Hepatocyte (in vitro differentiated cells): ENCODE measurements around the gene PPM1H.

Experiments used
- CTCF ChIP-seq: fragments of 200-600 bp; sonication (generic); IDR thresholded peaks from 2 replicates; pipeline ENCODE4 v1.5.1; 2016; ENCODE audit warnings: antibody characterized with exemption, mild to moderate bottlenecking; ENCODE audit not compliant: poor library complexity
- EZH2 ChIP-seq: fragments of 200-600 bp; sonication (generic); IDR thresholded peaks from 2 replicates; pipeline ENCODE4 v1.6.1; 2016; ENCODE audit warnings: antibody characterized with exemption, mild to moderate bottlenecking, borderline replicate concordance

DNA sequence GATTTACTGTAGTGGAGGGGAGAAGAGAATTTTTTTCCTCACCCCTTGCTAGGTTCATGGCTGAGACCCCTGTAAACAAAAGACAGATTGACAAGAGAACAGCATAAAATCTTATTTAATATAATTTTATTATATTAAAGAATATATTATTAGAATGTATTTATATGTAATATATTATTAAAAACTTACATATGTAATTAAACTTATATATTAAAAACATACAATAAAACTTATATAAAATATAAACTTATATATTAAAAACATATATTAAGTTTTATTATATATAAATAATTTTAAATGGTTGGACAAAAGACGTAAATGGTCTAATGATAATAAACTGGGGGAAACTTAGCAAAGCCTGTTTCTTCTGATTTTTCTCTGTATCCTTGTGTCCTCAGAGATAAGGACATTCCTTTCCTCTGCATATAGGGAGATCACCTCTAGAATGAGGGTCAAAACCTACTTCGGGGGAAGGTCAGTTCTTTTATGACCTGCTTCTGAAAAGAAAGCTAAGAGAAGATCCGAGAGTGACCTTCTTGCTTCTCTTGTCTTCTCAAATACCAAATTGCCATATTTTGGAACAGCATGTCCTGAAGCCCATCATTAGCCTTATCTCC, 8.9 kb upstream of the PPM1H start:
- TF ChIP-seq CTCF (no peak), EZH2 (no peak)
